ENCODE data around the gene GET3. TPM values are rescaled to one million over a fixed set of nuclear protein-coding genes. Genes with fewer than 3 reads are reported as not detected.

Gene GET3
- total and polyA plus RNA-seq, 2 of the 13 experiments (the other 11 are each of a cell fraction or from before 2014, with no cell fraction given) = 57.7 to 59.4 TPM

- Histone ChIP-seq H3K36me3 (replicated peaks in 1 of 2; ENCODE audit: control insufficient read depth in 1 of 2, insufficient read depth in 2 of 2, low read length in 2 of 2) (peaks cover 2 to 12% of the 10 kb centered on the region in 2 experiments; a peak in 4 of 5 replicates), H3K4me3 (replicated peaks in 1 of 3; ENCODE audit: insufficient read depth in 1 of 3, low read depth in 2 of 3, low read length in 3 of 3) (peak overlapping the region in 1 of 3 experiments; percentile 24; a peak in 2 of 6 replicates), H3K4me1 (ENCODE audit: insufficient read depth, low read length) (peaks cover 38% of the 10 kb centered on the region), H3K4me2 (ENCODE audit: low read depth, low read length) (peak overlapping the region; percentile 62), H3K79me2 (ENCODE audit: insufficient read depth, low read length) (peaks cover 21% of the 10 kb centered on the region), H3K27me3 (ENCODE audit: control insufficient read depth in 1 of 2, insufficient read depth in 2 of 2, low read length in 2 of 2) (no peaks in the 10 kb centered on the region; a peak in 1 of 5 replicates), H3K9me3 (ENCODE audit: low read length) (no peaks in the 10 kb centered on the region), H3K9ac (ENCODE audit: insufficient read depth, low read depth, low read length) (peak overlapping the region; percentile 25), H3K27ac (ENCODE audit: extremely low read length, insufficient read depth, low read length) (no peak overlapping the region), H4K20me1 (ENCODE audit: insufficient read depth, low read length) (peaks cover 5% of the 10 kb centered on the region; the same call in 1 of the 2 replicates), H2AFZ (ENCODE audit: low read length) (no peak overlapping the region)
- in situ Hi-C loops (cut with HindIII; ENCODE audit: extremely low pct_ligation_motif_present, low pct_unique_long_range_greater_than_20kb) = no loop called here
- ATAC-seq (peak; percentile 28), FAIRE-seq (peak; percentile 92), DNase-seq (ENCODE audit: low spot score) (peak; percentile 68)
- POLR2A ChIA-PET = interaction anchor here (0.8 to 2.4 kb wide), 6 partner anchors 14 to 73 kb away, joined by 3 to 21 read pairs (median 8); no protein-coding TSS in a partner anchor
- intact Hi-C loops (cut with micrococcal nuclease; ENCODE audit: unreplicated experiment) = loop anchor here (1.0 kb wide), 2 partner anchors 18 to 36 kb away; no protein-coding TSS in a partner anchor
- WGBS (ENCODE audit: low lambda C conversion rate) = 11% methylated on average over 11 of the region's 18 CpGs
- no TSS peak for BruUV-seq (replicated peaks)
- CTCF ChIA-PET (ENCODE audit: low intra/inter-chr PET ratio, low total read pairs) = interaction anchor here (1.2 to 3.7 kb wide), 6 partner anchors 18 to 36 kb away, joined by 5 to 54 read pairs (median 10); partner anchors contain the start of gene HOOK2
- TF ChIP-seq ZBTB33 (CRISPR knock-in tag; IDR thresholded peaks at IDR 0.05) = peak; percentile 72
- TF ChIP-seq RAD21 (CRISPR knock-in tag; IDR thresholded peaks at IDR 0.05) = peak; percentile 96
- no peak for TF ChIP-seq E2F2 (CRISPR knock-in tag; IDR thresholded peaks at IDR 0.05; ENCODE audit: borderline replicate concordance)
- TF ChIP-seq ZNF709 (CRISPR knock-in tag; IDR thresholded peaks at IDR 0.05) = no peak
- peak; percentile 51; the same call in 1 of the 2 replicates for TF ChIP-seq ZNF574 (CRISPR knock-in tag; IDR thresholded peaks at IDR 0.05)
- TF ChIP-seq TARDBP (CRISPR knock-in tag; IDR thresholded peaks at IDR 0.05) = no peak
- TF ChIP-seq MAFK (conservative IDR thresholded peaks at IDR 0.05 in 1 of 2, IDR thresholded peaks at IDR 0.05 in 1 of 2; ENCODE audit: low read length in 2 of 2) = no peak
- TF ChIP-seq SMYD3 (CRISPR knock-in tag; IDR thresholded peaks at IDR 0.05) = no peak
- 0 out of 2 replicates have a peak, but pooled peaks have one; percentile 42 for TF ChIP-seq ZNF792 (CRISPR knock-in tag; IDR thresholded peaks at IDR 0.05)
- peak; percentile 30; the same call in 1 of the 2 replicates for TF ChIP-seq MXD4 (CRISPR knock-in tag; IDR thresholded peaks at IDR 0.05)
- TF ChIP-seq ZNF704 (CRISPR knock-in tag; IDR thresholded peaks at IDR 0.05; ENCODE audit: borderline replicate concordance) = no peak
- TF ChIP-seq ZNF770 (CRISPR knock-in tag; IDR thresholded peaks at IDR 0.05) = 0 out of 2 replicates have a peak, but pooled peaks have one; percentile 18
Measured at GRCh38 chr19:12796146-12797071, 59.1 kb downstream of the GET3 start.

Measured in HepG2 (cell line).